NCI-H460 (cell line): ENCODE data around the gene DLG2. TPM values are rescaled to one million over a fixed set of nuclear protein-coding genes. Genes with fewer than 3 reads are reported as not detected.

Experiments used
- DNase-seq: peaks from one replicate; pipeline ENCODE4 v3.0.0-alpha.2; 2016; ENCODE audit warnings: low read depth; ENCODE audit errors: extremely low read depth
- total RNA-seq: library from RNA; depleted of rRNA; stranded (reverse); fragments of >200 nt; shearing (Covaris generic); gene quantifications from 2 replicates; pipeline ENCODE4 v1.2.3, GENCODE V29; 2014

Gene DLG2
- total RNA-seq, 1 experiment from 2014 or later, result 115 TPM

DNA sequence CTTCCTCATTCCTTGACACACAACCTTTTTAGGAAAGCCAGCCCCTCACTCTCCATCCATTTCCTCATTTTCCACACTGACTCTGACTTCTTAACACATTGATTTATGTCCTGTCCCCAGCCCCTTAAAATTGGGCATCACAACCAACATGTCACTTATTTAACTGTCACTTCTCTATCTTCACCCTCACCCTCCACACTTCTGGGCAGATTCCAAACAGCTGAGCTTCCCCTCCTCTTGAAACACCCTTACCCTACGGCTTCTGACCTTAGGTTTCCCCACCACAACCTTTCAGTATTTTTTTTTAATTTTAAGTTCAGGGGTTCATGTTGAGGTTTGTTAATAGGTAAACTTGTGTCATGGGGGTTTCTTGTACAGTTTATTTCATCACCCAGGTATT, 696.3 kb downstream of the DLG2 start:
- no peak for DNase-seq

DNA sequence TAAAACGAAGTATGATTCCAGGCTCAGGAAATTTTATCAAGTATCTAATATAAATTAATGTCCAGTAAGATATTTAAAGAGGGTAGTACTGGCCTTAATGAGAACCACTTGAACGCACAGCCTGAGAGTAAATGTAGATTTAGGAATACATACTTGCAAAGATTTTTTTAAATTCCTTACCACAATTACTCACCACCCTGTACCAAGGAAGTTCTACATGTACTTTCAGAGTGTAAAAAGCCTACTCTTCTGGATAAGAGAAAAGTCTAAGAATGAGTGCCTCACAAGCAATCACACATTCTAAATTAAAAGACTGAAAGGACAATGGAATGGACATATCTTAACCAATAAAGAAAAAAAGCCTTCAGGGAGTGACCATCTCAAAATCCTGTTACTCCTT, 697.4 kb downstream of the DLG2 start:
- no peak for DNase-seq

DNA sequence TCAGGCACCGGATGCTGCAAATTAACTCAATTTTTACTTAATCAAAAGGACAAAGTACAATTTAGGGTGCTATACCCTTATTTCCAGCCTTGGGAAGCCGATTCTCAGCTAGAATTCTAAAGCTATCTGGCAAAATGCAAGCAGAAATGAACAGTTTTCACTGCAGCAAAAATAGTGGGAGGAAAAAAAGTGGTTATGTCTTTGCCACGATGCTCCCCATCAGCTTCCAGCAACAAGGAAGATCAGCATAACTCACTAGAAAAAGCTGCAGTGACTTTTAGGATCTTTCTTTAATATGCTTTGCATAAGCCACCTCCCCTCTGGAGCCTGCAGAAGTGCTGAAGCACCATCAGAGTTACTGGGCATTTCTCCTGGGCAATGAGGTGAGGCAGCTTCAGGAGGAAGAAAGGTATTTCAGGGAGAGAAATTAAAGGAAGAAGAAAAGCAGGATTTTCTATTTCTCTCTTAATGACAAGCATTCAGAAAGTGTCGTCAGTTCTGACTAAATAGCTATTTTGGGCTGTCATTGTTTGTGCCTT, 702.9 kb downstream of the DLG2 start:
- no peak for DNase-seq

DNA sequence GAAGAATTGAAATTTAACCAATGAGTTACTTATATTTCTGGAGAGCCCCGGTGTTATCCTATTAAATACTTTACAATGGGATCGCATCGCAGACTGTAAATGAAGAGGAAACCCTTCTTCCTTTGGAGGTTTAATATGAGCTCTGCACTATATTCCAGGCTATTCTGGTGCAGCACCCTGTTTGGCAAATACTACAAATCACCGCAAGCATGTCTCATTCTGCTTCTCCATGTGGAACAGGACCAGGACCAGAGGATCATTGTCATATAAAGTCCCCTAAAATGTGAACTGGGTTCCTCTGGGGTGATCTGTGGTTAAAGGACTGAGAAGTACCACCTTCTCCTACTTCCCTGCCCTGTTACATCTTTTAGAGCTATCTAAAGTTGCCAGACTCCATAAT, 703.7 kb downstream of the DLG2 start:
- DNase-seq, result no peak

DNA sequence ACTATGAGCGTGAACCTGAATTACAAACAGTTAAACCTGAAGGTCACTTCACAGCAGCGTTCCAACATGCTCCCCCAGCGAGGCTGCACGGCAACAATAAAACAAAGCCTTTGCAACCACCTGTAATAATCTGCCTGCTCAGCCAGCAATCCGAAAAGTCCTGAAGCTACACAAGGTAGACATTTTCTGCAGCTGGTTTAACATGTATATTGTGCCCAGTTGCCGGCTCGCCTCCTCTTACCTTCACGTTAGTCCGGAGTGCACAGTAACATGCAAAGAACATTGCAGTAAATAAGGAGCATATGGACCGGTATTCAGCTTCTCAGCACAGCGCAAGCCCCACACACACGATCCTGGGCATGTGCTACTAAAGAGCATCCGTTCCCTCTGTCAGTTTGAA, 704.3 kb downstream of the DLG2 start:
- no peak for DNase-seq

DNA sequence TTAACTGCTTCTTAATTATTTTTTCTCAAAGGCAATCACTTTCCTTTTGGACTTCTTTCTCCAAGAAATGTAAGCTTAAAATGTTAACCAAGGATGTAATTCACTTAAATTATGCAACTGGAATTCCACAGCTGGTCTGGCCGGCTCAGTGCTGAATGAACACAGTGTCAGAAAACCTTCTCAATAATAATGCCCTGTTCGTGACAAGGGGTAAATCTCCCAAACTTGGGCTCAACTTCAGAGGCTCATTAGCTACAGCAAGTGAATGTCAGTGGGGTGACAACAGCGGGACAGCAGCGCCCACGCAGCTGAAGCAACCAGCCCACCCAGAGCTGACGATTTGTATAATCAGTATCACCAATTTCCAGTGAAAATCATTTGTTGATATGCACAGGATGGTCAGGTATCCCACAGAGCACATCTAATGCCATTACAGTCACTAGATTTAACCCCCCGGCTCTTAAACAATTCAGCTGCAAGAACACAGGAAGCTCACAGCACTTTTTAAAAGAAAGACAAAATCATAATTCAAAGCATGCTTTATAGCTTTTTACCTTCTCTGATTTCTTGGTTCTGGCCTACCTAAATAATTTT, 704.8 kb downstream of the DLG2 start:
- no peak for DNase-seq

DNA sequence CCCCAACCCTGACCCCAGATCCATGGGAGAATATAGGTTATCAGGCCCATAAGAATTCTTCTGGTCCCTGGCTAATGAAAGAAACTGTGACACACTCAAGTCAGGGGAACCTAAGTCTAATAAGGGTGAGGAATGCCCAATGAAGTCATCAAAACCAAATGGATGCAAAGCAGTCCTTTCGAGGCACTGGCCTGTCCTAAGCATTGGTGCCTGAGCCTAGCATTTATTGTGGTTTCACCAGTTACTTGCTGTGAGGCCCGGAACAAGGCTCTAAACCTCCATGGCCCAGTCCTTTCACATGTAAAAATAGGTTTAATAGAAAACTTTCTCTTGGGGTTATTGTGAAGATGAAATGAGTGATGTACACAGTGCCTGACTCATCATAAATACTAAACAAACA, 712.6 kb downstream of the DLG2 start:
- no peak for DNase-seq

DNA sequence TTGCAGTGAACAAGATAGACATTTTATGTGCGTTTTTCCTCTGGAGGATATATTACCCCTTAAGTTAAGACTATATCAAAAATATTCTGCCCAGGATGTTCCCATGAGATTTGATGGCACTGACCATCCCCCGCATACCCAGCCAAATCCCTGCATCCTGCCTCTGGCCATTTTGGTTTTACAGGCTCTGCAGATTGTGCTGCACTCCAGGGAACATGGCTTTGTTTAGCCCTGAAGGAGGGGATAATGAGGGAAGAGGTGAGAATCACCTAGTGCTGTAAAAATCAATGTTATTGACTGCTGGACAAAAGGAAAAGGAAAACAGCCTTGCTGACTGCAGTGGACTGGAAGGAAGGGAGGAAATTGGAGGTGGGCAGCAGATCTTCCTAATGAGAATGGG, 717.4 kb downstream of the DLG2 start:
- no peak for DNase-seq

DNA sequence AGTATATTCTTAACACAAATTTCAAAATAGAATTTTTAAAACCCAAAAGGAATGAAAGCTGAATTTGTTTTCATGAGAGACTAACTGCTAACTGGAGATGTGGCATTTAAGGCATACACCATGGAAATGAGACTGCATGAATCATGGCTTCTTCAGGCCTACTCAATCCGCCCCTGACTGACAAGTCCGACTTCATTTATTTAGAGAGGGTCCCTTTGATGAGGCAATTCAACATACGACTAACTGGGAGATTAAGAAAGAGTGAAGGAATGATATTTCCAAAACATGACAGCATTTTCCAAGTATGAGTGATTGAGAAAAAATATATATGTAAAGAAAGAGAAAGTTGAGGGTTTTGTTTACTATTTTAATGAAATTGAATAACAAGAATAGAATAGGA, 720.1 kb downstream of the DLG2 start:
- DNase-seq, result no peak

DNA sequence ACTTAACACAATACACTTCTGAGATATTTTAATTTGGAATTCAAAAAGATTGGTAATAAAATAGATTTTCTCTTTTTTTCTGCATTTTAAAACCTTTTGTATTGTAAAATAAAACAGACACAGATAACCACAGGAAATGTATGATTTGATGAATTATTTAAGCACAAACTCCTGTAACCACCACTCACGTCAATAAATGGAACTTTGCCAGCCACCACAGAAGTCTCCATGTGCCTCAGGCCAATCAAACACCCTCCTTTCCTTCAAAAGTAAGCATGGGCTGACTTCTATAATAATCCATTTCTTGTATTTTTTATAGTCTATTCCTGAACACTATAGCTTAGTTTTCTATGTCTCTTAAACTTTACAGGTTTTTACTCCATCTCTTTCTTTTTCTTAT, 721.7 kb downstream of the DLG2 start:
- DNase-seq, result no peak

DNA sequence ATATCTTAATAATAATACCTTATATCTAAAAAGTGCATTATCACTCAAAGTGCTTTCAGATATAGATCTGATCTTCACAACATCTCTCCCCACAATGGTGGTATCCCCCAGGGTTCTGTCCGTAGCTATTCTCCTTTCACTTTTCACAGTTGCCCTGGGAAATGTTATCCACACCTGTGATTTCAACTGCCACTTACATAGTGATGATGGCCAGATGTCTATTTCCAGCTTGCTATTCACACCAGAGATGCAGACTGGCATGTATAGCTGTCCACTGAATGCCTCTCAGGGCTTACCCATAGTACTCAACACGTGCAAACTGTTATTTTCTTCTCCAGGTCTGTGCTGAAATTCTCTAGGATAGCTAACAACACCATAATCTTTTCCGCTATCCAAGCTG, 724.7 kb downstream of the DLG2 start:
- no peak for DNase-seq

DNA sequence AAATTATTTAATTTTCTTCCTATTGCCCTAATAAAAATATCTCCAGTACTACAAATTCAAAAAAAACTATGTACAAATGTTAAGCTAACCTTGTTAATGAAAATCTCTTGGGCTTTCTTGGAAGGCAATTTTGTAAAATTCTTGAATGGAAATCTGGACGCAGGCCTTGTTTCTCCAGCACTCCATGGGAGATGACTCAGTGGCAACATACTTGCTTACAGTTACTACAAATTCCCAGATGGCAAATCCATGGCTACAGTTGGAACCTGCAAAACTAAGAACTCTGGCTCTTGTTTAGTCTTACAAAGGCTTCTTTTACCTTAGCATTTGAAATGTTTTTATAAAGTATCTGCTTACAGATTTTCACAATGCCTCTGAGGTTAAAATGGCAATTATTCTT, 725.2 kb downstream of the DLG2 start:
- no peak for DNase-seq

DNA sequence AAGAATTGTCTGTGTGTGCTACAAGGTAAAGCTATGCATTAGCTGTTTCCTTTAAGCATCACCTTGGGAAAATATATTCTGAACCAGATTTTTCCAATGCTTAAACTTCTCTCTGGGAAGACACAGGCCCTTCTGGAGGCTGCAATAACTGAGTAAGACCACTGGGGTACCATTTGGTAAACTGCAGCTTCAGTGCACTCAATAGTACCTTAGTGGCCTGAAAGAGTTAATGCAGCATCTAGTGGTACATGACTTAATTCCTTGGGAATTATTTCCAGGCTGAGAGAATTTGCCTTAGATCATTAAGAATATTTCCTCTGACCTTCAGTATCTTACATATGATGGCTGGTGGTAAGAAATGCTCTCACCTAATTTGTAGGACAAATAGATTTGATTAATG, 727.4 kb downstream of the DLG2 start:
- peak; percentile 1 for DNase-seq

DNA sequence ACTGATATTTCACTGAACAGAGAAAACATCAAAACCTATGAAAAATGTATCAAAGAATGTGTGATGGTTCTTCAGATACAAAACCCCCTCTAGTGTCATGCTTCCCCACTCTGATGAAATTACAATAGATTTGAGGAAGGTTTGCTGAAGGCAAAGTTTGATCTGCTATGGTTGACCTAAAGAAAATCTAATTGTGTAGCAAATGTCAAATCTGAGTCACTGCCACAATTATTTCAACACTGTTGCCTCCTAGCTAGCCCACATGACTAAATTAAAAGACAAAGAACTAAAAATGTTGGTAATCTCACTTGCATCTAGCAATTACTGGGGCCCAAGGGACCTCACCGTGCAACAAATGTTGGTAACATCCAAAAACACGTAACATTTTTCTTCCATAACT, 728.0 kb downstream of the DLG2 start:
- no peak for DNase-seq

DNA sequence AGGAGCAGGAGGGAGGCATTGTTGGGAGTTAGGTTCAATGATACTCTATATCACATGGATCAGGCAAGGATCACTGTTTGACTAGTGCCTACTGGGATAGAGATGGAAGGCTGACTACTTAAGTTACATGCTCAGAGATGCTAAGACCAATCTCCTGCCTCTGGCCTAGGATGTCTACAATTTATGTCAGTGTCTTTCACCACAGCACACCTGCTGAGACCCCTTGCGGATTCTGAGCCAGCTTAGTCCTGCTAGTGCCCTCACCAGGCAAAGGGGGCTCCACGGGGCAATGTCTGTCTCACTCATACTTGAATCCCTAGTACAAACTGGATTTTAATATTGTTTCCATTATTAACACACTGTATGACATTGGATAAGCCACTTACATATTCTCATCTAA, 732.5 kb downstream of the DLG2 start:
- DNase-seq, result no peak

DNA sequence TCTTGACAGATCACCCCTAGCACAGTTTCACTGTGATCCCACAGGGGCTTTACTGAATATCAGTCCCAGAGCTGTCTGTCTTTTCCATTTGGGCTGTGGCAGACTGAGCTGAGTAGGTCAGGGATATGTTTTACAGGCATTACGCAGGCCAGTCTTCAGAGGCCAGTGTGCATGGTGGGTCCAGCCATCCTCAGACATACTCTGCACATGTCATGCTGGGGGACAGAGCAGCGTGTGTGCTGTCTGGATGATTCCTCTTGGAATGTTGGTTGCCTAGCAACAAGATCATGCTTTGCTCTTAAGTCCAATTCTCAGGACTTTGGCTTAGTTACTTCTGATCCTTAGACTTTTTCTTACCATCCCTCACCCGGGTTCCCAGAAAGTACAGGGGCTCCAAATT, 736.5 kb downstream of the DLG2 start:
- DNase-seq, result no peak

DNA sequence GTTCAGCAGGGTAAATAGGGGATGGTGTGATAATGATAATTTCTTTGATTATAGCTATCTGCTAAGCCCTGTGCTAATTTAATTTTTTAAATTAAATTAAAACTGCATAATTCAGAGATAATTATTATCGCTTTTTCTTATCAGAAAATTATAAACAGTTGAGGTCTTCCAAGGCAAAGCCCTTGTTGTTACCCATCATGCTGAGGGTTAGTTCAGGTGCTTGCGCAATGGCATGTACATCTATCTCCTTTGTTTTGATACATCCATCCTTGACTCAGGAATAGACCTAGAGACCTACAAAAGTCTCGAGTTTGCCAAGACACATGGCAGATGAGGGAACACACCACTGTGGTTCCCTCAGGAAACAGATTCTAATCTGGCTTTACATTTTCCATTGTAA, 737.6 kb downstream of the DLG2 start:
- DNase-seq, result no peak

DNA sequence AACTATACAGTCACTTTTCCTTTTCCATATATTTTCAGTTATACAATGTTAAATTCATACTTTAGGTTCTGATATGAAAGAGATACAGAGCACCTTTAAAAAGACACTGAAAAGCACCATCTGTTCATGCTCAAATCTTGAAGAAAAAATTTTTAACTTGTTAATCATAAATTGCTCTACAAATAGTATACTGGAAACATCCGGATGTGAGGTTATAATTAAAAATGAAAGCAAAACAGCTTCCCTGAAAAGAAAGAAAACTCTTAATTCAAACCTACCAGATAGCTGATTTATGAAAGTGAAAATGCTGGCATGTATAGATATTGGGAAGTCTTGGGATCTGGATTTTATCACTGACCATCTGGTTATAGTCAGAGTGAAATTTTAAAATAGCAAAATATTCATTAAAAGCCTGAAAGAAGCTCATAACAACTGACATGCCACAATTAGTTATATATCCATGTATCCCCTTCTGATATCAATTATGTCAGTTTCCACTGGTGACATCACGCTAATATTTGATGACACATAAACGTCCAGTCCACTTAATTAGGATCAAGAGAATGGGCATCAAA, 740.0 kb downstream of the DLG2 start:
- no peak for DNase-seq

DNA sequence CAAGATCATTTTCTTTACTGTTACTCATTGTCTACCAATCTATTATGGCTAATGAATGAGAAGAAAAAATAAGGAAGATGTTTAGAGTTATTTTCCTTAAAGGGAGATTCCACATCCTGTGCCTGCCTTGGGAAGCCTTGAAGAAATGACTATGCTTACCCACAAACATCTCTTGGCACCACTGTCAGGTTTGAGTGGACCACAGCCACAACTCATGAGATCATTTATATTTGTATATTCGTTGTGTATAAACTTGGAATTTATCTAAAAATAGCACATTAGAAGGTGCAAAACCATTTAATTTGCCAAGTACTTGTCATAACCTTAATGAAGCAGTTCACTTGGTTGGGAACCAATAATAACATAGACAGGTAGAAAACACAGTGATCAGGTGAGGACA, 740.8 kb downstream of the DLG2 start:
- DNase-seq, result no peak

DNA sequence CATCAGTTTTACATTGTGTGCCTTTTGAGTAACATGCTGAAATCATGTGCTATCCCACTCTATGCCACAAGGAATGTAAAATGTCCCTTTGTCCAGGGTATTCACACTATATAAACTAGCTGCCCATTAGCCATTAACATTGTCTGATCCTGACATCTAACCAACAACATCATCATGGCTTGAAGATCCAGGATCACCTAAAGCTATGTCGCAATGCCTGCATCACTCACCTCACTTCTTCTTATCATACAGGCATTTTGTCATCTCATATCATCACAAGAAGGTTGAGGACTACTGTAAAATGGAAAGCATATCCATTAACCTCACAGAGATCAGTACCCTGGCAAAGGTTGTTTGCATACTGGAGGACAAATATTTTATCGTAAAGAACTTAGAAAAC, 742.3 kb downstream of the DLG2 start:
- DNase-seq, result no peak

DNA sequence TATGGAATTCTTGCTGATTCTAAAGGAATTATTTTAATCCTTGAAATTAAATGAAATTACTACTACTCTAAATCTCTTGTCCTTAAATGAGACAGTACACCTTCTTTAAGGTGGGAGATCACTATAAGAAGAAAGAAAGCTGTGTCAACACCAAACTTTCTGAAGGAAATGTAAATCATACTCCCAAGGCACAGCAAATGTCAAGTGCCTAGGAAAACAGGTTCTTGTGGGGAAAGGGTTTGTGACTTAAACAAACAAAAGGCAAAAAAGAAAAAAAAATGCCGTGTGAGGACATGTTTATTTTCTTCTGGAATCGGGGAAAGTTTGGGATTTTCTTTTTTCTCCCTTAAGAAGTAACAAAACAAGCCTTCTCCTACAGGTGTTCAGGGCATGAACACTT, 745.1 kb downstream of the DLG2 start:
- DNase-seq, result no peak

DNA sequence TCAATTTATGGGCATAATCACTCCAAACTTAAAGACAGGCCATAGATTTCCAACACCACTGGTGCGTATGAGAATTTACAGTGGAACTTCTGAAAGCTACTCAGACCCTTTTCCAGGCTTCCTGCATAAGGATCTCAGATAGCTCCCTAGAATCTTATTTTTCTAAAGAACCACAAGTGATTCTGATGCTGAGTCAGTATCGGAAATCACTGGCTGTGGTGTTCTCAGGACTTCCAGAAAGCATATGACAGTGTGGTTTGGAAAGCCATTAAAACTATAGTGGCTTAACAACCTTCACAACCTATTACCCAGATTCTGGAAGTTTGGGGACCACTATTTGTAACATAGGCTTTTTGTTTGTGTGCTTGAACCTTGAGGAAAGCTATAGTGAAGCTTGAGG, 756.0 kb downstream of the DLG2 start:
- no peak for DNase-seq

DNA sequence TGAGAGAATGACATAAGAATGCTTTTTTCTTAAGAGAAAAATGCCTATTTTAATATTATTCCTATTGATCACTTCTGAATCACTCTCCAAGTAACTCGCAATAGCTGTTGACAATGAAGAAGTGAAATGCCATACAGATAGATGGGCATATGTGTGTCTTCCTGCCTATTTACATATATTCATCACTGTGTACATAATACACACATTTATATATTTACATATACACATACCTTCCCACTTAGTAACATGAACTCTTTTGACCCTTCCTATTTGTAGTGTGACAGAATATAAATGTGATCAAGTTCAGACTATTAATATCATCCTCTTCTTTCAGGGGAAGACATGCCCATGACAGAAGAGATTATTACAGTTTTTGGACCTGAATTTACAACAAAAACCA, 756.7 kb downstream of the DLG2 start:
- no peak for DNase-seq
